Measurements from ENCODE around the gene WSCD1. TPM values are rescaled to one million over a fixed set of nuclear protein-coding genes. Genes with fewer than 3 reads are reported as not detected.

Gene WSCD1
- polyA plus RNA-seq, 1 experiment: 0.20 TPM

DNA sequence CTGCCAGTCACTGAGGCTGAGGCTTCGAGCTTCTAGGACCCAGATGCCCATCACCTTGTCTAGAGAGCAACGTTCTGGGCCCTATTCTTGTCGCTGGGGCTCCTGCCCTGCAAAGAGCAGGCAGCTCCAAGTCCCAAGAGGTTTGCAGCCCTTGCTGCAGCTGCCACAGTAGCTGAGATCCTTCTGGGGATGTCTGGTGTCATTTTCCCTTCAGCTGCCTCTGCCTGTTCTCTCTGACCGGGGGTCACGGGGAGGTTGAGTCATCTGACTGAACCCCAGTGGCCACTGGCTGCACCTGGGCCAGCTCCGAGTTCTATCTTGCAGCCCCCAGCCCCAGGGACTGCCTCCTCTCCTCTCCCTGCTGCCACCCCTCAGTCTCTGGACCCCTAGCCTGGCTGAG is 4.9 kb downstream of the WSCD1 start:
- TF ChIP-seq, protein P1, sequence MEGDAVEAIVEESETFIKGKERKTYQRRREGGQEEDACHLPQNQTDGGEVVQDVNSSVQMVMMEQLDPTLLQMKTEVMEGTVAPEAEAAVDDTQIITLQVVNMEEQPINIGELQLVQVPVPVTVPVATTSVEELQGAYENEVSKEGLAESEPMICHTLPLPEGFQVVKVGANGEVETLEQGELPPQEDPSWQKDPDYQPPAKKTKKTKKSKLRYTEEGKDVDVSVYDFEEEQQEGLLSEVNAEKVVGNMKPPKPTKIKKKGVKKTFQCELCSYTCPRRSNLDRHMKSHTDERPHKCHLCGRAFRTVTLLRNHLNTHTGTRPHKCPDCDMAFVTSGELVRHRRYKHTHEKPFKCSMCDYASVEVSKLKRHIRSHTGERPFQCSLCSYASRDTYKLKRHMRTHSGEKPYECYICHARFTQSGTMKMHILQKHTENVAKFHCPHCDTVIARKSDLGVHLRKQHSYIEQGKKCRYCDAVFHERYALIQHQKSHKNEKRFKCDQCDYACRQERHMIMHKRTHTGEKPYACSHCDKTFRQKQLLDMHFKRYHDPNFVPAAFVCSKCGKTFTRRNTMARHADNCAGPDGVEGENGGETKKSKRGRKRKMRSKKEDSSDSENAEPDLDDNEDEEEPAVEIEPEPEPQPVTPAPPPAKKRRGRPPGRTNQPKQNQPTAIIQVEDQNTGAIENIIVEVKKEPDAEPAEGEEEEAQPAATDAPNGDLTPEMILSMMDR (IDR thresholded peaks at IDR 0.05; ENCODE audit: low read depth, low read length): no peak
- POLR2A ChIA-PET: no interaction called here
- Histone ChIP-seq H3K27me3 (ENCODE audit: control insufficient read depth, insufficient read depth, low read length) (peaks cover 15% of the 10 kb centered on the region), H3K4me3 (ENCODE audit: low read depth, low read length) (no peak overlapping the region), H3K27ac (ENCODE audit: low read depth, low read length) (no peak overlapping the region), H3K9me3 (ENCODE audit: control insufficient read depth, insufficient read depth, low read length) (no peaks in the 10 kb centered on the region)
- no peak for DNase-seq (ENCODE audit: low read depth, low spot score)
- CTCF ChIA-PET: no interaction called here

DNA sequence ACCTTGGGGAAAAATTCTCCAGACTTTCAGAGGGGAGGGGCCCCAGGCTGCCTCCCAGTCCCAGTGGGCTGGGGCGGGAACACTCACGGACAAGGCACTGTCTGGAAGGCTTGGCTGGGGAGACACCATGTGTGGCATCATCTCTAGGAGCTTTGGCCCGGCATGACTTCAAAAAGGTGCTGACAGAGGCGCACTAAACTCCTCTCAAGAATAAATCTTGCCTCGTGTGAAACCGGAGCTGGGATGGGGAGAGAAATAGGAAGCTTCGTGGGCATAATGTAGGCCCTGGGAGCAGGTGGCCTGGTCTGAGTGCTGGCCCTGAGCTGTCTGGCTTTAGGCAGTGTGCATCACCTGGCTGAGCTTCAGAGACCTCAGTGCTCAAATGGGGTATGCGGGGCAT is 5.7 kb downstream of the WSCD1 start:
- Histone ChIP-seq H3K27ac (ENCODE audit: low read depth, low read length) (no peak overlapping the region), H3K9me3 (ENCODE audit: control insufficient read depth, insufficient read depth, low read length) (peaks cover 4% of the 10 kb centered on the region; the same call in 1 of the 2 replicates), H3K4me3 (ENCODE audit: low read depth, low read length) (no peak overlapping the region), H3K27me3 (ENCODE audit: control insufficient read depth, insufficient read depth, low read length) (peaks cover 15% of the 10 kb centered on the region)
- ChIA-PET CTCF (no interaction called here), POLR2A (no interaction called here)
- no peak for DNase-seq (ENCODE audit: low read depth, low spot score)
- TF ChIP-seq, protein P1 (IDR thresholded peaks at IDR 0.05; ENCODE audit: low read depth, low read length): no peak

DNA sequence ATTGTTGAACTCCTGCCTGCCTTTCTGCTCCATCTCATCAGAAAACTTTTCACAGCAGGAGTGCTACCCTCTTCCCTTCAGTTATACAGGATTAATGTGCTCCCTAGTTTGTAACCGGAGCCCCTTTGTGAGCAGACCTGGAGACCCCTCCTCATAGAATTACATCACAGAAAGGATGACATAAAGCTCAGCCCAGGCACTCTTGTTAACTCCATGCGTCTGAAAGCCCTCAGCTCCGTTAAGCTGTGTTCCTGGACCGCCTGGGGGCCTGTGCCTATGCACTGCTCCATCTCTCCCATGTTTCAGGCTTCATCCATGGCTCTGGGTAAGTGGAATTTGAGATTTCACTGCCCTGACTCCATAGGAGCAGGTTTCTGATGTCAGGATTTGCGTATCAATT is 7.6 kb downstream of the WSCD1 start:
- POLR2A ChIA-PET: no interaction called here
- CTCF ChIA-PET: no interaction called here
- Histone ChIP-seq H3K4me3 (ENCODE audit: low read depth, low read length) (no peak overlapping the region), H3K27me3 (ENCODE audit: control insufficient read depth, insufficient read depth, low read length) (peaks cover under 1% of the 10 kb centered on the region), H3K9me3 (ENCODE audit: control insufficient read depth, insufficient read depth, low read length) (peaks cover 4% of the 10 kb centered on the region; the same call in 1 of the 2 replicates), H3K27ac (ENCODE audit: low read depth, low read length) (no peak overlapping the region)
- no peak for DNase-seq (ENCODE audit: low read depth, low spot score)
- TF ChIP-seq, protein P1 (IDR thresholded peaks at IDR 0.05; ENCODE audit: low read depth, low read length): no peak

DNA sequence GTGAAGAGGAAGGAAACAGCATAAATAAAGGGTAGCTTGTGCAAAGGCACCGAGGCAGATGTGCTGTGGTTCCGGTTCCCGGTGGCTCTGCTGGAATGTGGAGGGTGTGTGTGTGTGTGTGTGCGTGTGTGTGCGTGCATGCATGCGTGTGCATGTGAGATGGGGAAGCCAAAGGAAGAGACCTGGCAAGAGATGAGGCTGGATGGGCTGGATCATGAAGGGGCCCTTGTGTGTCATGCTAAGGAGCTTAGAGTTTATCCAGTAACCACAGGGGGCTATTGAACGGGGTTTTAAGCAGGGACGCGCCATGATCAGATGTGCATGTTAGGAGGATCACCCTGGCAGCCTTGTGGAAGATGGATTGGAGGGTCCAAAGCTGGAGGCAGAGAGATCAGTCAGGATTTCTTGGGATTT is 8.3 kb downstream of the WSCD1 start:
- H3K9me3 ChIP-seq (ENCODE audit: control insufficient read depth, insufficient read depth, low read length): peaks cover 4% of the 10 kb centered on the region; the same call in 1 of the 2 replicates
- POLR2A ChIA-PET: no interaction called here
- no peak overlapping the region for H3K27ac ChIP-seq (ENCODE audit: low read depth, low read length)
- TF ChIP-seq, protein P1 (IDR thresholded peaks at IDR 0.05; ENCODE audit: low read depth, low read length): no peak
- no peak for DNase-seq (ENCODE audit: low read depth, low spot score)
- CTCF ChIA-PET: no interaction called here
- H3K4me3 ChIP-seq (ENCODE audit: low read depth, low read length): no peak overlapping the region
- H3K27me3 ChIP-seq (ENCODE audit: control insufficient read depth, insufficient read depth, low read length): peaks cover 3% of the 10 kb centered on the region

DNA sequence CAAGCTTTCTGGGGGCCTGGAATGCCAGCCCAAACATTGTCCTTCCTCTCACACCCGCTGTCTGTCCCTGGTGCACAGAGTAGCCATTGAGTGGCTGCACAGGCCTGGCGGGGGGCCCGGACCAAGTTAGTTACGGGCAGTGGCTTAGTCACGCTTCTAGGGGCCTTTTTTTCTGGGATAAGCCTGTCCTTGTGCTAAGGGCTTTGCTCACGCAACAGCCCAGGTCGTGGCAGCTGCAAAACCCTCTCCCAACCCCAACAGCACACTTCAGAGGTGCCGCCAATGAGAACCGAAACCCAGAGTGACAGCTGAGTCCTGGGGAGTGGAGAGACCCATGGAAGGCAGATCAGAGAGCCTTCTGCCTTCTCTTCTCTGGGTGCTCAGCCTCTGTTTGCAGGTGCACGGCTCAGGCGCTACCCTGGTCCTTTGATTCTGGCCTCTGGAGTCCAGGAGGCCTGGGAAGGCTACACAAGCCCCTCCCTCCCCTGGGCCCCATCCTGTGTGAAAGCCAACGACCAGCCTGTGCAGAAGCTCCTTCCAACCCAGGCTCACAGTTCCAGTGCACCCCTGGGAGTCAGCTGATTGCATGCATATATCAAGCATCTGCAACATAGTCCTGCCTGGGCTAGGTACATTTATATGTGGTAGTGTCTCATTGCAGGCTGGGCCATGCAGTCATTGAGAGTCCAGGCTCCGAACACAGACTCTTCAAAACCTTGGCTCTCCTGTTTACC is 9.1 kb downstream of the WSCD1 start:
- H3K9me3 ChIP-seq (ENCODE audit: control insufficient read depth, insufficient read depth, low read length): peaks cover 4% of the 10 kb centered on the region; the same call in 1 of the 2 replicates
- CTCF ChIA-PET: no interaction called here
- no peak for DNase-seq (ENCODE audit: low read depth, low spot score)
- no peak overlapping the region for H3K27ac ChIP-seq (ENCODE audit: low read depth, low read length)
- H3K4me3 ChIP-seq (ENCODE audit: low read depth, low read length): no peak overlapping the region
- H3K27me3 ChIP-seq (ENCODE audit: control insufficient read depth, insufficient read depth, low read length): peaks cover 3% of the 10 kb centered on the region
- TF ChIP-seq, protein P1 (IDR thresholded peaks at IDR 0.05; ENCODE audit: low read depth, low read length): no peak
- POLR2A ChIA-PET: no interaction called here
